Stimulated activated CD4-positive, alpha-beta T cell treated with anti-CD3 and anti-CD28 coated beads, Interleukin-12 subunit alpha, Interleukin-12 subunit beta, amount 100 ng/mL, for 24 hours (primary cell): ENCODE results near the gene TP53INP2.
"Not testable (repeated sequence)": the region's sequence is repeated elsewhere in the genome, so short reads cannot be mapped to it uniquely, and the experiment has no call there.

Experiments
- DNase-seq, 2 experiments: peaks; one replicate each; pipeline ENCODE4 v3.0.0-alpha.2; 2020; ENCODE audit warnings: low read depth in 2 of 2

TP53INP2 gene

DNA sequence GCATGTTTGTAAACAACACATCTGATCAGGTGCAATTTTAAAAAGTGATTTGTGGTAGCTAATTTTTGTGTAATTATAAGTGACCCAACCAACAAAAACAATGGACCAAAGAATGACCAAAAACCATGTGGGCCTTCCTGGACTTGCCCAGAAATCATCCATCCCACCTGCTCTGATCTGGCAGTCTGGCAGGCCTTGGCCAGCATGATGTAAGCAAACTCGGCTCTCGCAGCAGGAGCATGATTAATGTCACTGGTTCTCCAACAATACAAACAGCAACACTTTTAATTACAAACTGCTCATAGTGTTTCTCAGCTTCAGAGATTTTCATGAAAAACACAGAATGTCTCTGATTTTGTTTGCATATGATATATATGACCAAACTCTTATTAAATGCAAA, 16.1 kb downstream of the TP53INP2 start:
- no peak for DNase-seq

DNA sequence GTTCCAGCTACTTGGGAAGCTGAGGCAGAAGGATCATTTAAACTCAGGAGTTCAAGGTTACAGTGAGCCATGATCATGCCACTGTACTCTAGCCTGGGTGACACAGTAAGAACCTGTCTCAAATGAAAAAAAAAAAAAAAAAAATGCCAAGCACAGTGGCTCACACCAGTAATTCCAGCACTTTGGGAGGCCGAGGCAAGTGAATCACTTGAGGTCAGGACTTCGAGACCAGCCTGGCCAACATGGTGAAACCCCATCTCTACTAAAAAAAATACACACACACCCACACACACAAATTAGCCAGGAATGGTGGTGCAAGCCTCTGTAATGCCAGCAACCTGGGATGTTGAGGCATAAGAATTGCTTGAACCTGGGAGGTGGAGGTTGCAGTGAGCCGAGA, 18.4 kb downstream of the TP53INP2 start:
- not testable (repeated sequence) for DNase-seq

DNA sequence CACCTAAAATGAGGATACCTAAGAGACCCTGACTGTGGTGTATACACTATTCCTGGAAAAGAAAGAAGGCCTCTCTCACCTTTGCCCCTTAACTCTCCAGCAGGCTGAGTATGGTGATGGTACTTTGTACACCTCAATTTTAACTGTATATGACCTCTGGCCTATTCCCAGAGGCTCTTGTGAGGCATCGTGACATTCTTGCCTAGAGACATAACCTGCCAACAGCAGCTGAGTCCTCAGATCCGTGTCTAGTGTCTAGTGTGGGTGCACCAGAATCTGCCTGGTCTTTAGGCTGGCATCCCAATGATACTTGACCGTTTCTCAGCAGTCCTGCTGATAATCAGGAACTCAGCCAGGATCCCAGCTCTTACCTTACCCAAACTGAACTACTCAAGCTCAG, 20.0 kb downstream of the TP53INP2 start:
- no peak for DNase-seq

- no peak for DNase-seq
Measured at GRCh38 chr20:34729416-34729815, 25.3 kb downstream of the TP53INP2 start.

GRCh38 chr20:34732523-34732922, 28.4 kb downstream of the TP53INP2 start:
- DNase-seq, result no peak

- no peak for DNase-seq
Measured at GRCh38 chr20:34736106-34736735, 32.1 kb downstream of the TP53INP2 start.

DNA sequence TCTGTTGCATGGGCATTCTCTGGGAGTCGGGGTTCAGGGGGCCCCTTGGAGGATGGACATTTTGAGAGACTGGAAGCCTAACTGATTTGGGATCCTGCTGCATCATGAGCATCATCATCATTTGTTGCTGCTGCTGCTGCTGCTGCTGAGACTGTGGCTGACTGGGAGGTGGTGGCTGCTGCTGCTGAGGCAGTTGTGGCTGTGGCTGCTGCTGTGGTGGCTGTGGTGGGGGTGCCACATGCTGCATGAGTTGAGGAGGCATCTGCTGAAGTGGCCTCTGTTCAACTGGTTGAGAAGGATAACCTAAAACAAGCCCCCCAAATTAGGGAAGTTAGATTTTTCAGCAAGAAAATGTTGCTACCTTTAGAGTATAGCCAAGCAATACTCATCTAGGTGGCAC, 38.9 kb downstream of the TP53INP2 start:
- no peak for DNase-seq

DNA sequence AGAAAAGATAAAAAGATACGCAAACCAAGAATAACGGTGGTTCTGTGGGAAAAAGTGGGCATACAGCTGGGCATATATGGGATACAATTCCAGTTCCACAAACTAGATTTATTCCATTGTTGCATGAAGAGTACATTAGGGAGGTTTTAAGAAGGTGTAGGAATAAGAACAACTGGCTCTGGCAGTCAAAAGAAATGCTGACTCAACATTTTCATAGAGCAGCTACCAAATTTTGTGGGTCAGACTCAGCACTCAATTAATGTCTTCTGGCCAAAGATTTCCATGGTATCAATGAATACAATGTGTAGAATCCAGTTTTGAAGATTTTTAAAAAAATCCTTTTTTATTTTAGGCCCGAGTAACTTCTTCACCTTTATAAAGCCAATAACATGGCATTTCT, 40.2 kb downstream of the TP53INP2 start:
- DNase-seq, result no peak

- no peak for DNase-seq
Measured at GRCh38 chr20:34744847-34745246, 40.7 kb downstream of the TP53INP2 start.

DNA sequence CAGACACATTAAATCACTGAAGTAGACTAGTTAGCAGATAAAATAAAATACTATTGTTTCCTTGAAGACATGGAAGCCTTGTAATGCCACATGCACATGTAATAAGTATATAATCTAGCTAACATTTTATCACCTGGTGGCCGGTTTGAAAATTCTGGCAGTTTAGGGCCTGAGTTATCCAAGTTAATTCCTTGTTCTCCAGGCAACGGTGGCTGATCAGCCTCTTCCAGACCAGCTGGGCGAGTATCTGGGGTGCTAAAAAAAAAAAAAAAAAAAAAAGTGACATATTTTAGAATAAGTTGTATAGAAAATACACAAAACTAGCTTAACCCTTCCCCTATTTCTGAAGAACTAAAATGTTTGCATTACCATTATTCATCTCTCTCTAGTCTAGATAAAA, 42.5 kb downstream of the TP53INP2 start:
- DNase-seq, result no peak

DNA sequence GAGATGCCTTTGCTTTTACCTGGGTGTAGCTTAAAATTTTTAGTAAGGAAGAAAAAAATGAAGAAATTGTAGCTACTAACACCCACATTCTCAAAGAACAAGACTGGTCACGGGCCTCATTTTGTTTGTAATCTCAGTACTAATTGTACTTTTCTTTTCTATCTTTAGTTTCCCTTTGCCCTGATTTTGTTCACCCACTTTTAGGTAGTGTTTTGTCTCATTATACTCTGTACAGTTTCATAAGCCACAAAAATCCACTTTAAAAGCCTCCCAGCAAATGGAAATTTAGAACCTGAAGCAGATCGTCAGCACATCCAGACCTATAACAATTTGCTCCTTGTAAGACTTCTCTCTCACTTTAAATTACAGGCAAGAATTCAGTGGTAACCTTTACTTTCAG, 43.3 kb downstream of the TP53INP2 start:
- DNase-seq, result no peak

GRCh38 chr20:34748709-34749108, 44.6 kb downstream of the TP53INP2 start:
- no peak for DNase-seq

DNA sequence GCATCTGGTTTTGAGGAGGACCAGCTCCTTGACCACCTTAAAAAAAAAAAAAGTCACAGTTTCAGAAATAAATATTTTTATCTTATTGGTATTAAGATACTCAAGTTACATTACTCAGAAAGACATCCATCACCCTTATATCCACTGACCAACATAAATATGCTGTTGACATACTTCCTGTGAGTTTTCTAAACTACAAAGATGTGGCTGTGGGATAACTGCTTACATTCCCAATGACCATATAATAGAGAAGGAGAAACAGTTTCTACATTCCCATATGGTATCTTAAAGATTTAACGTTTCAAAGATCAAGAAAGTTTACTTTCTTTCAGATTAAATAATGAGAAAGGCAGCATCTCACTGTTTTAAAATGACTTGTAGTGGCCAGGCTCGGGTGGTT, 46.3 kb downstream of the TP53INP2 start:
- DNase-seq, result no peak

DNA sequence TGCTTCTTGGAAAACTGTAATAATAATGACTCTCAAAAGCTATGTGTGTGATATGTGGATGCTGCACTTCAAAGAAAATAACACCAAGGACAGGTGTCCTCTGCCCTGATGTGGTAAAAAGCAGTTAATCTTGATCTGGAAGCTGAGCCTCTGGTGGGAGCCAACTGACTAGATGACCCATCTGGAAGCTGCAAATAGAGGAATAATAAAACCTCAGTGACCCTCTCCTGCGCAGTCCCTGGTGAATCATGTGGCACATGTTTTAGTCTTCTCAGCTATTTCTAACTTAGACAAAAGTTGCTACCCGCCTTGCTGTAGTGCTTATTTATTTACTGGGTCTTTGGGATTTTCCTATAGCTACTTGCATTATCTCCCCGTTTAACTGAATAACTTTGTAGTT, 47.3 kb downstream of the TP53INP2 start:
- DNase-seq, result no peak

DNA sequence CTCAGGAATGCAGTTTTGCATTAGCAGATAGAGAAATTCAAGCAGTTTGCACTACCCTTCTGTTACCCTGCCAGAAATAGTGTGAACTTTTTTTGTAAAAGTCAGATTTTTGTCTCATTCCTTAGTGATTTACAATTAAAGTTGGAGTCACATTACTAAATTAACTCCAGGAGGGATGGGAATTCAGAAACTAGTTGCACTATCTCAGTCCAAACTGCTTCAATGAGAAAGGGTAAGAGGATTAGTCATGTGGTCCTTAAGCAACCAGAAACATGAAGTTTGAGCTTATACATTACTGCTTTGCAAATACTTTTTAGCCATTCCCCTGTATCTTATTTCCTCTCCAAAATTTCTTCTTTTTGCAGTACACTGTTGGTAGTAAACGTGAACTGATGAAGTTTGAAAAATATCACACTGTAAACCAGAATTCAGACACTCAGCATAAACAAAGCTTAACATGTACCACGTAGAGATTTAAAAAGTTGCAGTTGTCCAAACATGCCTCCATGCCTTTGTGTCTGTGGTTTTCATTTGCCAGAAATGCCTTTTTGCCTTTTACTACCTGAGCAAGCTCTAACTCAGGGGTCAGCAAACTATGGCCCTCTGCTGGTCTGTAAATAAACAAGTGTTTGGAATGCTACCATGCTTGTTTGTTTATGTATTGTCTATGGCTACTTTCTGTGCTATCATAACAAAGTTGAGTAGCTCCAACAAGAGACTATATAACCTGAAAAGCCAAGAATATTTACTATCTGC, 49.7 kb downstream of the TP53INP2 start:
- no peak for DNase-seq

DNA sequence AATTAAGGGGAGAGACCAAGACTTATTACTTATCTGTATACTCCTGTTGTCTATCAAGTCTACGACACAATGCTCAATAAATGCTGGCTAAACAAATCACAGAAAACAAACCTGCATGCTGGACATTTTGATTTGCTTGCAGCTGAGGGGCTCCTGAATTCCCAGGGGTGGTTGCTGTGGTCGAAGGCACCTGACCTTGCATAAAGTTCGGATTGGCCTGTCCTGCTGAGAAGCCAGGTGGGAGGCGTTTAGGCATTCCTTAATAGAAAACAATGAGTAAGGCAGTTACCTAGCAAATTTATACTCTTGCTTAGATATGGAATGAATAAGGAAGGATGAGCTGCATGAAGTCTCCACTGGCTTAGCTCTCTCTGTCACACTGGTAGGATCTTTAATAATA, 50.5 kb downstream of the TP53INP2 start:
- DNase-seq, result no peak

GRCh38 chr20:34755367-34755766, 51.2 kb downstream of the TP53INP2 start:
- no peak for DNase-seq

DNA sequence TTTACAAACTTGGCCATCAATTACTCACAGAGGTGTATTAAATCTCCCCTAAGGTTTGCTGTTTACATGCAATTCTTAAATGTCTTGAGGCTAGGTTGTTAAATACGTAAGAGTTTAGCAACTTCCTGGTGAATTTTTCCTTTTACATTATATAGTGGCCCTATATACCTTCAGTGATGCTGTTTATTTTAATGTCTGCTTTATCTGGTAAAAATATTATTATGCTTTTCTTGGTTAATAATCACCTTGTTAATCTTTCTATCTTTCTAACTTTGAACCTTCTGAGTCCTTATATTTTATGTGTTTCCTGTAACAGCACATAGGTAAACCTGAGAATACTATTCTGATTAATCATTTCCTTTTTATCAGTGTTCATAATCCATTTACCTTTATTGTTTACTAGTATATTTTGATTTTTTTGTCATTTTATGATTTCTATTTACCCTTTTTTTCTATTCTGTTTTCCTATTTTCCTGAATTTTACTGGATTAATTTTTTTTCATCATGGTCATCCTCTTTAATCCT, 57.9 kb downstream of the TP53INP2 start:
- DNase-seq, result no peak
